Left lung (tissue), 10 donors: ENCODE results near the gene IMMP2L. TPM values are rescaled to one million over a fixed set of nuclear protein-coding genes. Genes with fewer than 3 reads are reported as not detected.

Source experiments
- ATAC-seq: fragments of 200-7000 bp; cut with Tn5 transposase; one replicate; pipeline ENCODE4 v1.9.1; 2020; ENCODE audit warnings: moderate library complexity
- DNase-seq, 4 donors: peaks; one replicate each; pipeline ENCODE4 v3.0.0-alpha.2; 2013 to 2020
- H3K27ac ChIP-seq, 2 donors: fragments of 200-600 bp; sonication (generic) in 1 of 2; one replicate each; pipeline versions ENCODE4 v1.5.0 to v1.8.0; 2020 to 2021
- H3K27me3 ChIP-seq, 2 donors: fragments of 200-600 bp; sonication (generic) in 1 of 2; one replicate each; pipeline versions ENCODE4 v1.5.0 to v1.8.0; 2020 to 2021
- H3K36me3 ChIP-seq, 2 donors: fragments of 200-600 bp; sonication (generic) in 1 of 2; one replicate each; pipeline versions ENCODE4 v1.5.0 to v1.8.0; 2020 to 2021
- H3K4me1 ChIP-seq, 2 donors: fragments of 200-600 bp; one replicate each; pipeline ENCODE4 v1.8.0; 2021
- H3K4me3 ChIP-seq, 2 donors: fragments of 200-600 bp; sonication (generic) in 1 of 2; one replicate each; pipeline versions ENCODE4 v1.5.0 to v1.8.0; 2020 to 2021; ENCODE audit warnings: mild to moderate bottlenecking in 1 of 2
- H3K9me3 ChIP-seq, 2 donors: fragments of 200-600 bp; sonication (generic) in 1 of 2; one replicate each; pipeline versions ENCODE4 v1.5.0 to v1.8.0; 2020 to 2021
- CTCF ChIP-seq, 2 donors: fragments of 200-600 bp; sonication (generic) in 1 of 2; IDR thresholded peaks; one replicate each; pipeline versions ENCODE4 v1.5.0 to v1.8.0; 2021; ENCODE audit warnings: antibody characterized with exemption in 2 of 2
- intact Hi-C, 2 donors: fragments of 100-400 bp; cut with DNase I; formaldehyde crosslinking; loops; one replicate each; pipeline versions ENCODE4 v1.11.2 to v1.14.2; 2022
- polyA plus RNA-seq, 6 donors: library from polyadenylated mRNA; unstranded; fragments of 120-200 nt; gene quantifications; one replicate each; pipeline ENCODE4 v1.2.1, GENCODE V29; 2013; ENCODE audit not compliant: insufficient read length in 6 of 6
- total RNA-seq, 2 donors: library from RNA; stranded (reverse); fragmentation: NEBNext Ultra II Directional; extraction: Animal tissue kit (Norgen Biotek cat#: 25700); gene quantifications; one replicate each; pipeline ENCODE4 v1.2.1, GENCODE V29; 2021
- donor health status: DM: no; HTN: yes; CAD: no.
- donor health status: DM: no; HTN: no; CAD: no.

Gene IMMP2L
- total and polyA plus RNA-seq, 8 donors, result 10.3 to 30.1 (median 25.7) TPM

GRCh38 chr7:111229181-111229740 is 333.0 kb downstream of the IMMP2L start:
- TF ChIP-seq CTCF (IDR thresholded peaks at IDR 0.05), result no peak
- Histone ChIP-seq H3K27ac (no peak overlapping the region), H3K4me3 (no peak overlapping the region), H3K36me3 (no peaks in the 10 kb centered on the region), H3K4me1 (no peaks in the 10 kb centered on the region), H3K27me3 (no peaks in the 10 kb centered on the region), H3K9me3 (no peaks in the 10 kb centered on the region)
- no peak for DNase-seq
- intact Hi-C loops, result no loop called here
- no peak for ATAC-seq

GRCh38 chr7:111228437-111228836 is 333.9 kb downstream of the IMMP2L start:
- no peaks in the 10 kb centered on the region for H3K4me1 ChIP-seq
- no peak for TF ChIP-seq CTCF (IDR thresholded peaks at IDR 0.05)
- H3K27ac ChIP-seq, result no peak overlapping the region
- ATAC-seq, result no peak
- DNase-seq, result no peak
- H3K27me3 ChIP-seq, result no peaks in the 10 kb centered on the region
- H3K36me3 ChIP-seq, result no peaks in the 10 kb centered on the region
- intact Hi-C loops, result no loop called here
- no peak overlapping the region for H3K4me3 ChIP-seq
- no peaks in the 10 kb centered on the region for H3K9me3 ChIP-seq

GRCh38 chr7:111226800-111227199 is 335.5 kb downstream of the IMMP2L start:
- H3K27ac ChIP-seq, result no peak overlapping the region
- TF ChIP-seq CTCF (IDR thresholded peaks at IDR 0.05), result no peak
- H3K4me3 ChIP-seq, result no peak overlapping the region
- no peak for DNase-seq
- H3K4me1 ChIP-seq, result no peaks in the 10 kb centered on the region
- no peaks in the 10 kb centered on the region for H3K9me3 ChIP-seq
- ATAC-seq, result no peak
- intact Hi-C loops, result no loop called here
- H3K36me3 ChIP-seq, result no peaks in the 10 kb centered on the region
- H3K27me3 ChIP-seq, result no peaks in the 10 kb centered on the region

GRCh38 chr7:111224354-111225231 is 337.7 kb downstream of the IMMP2L start:
- intact Hi-C loops, result no loop called here
- H3K27ac ChIP-seq, result no peak overlapping the region
- no peaks in the 10 kb centered on the region for H3K27me3 ChIP-seq

More at GRCh38 chr7:111224354-111225231, 337.7 kb downstream of the IMMP2L start:
- DNase-seq (no peak), ATAC-seq (no peak)
- Histone ChIP-seq H3K4me1 (no peaks in the 10 kb centered on the region), H3K36me3 (no peaks in the 10 kb centered on the region), H3K4me3 (no peak overlapping the region), H3K9me3 (no peaks in the 10 kb centered on the region)
- no peak for TF ChIP-seq CTCF (IDR thresholded peaks at IDR 0.05)
